GM10266 (cell line): ENCODE results near the gene NRN1L.

Experiments
- DNase-seq: peaks from one replicate; pipeline ENCODE4 v3.0.0; 2012; ENCODE audit errors: extremely low spot score
- TF ChIP-seq, protein P1 (sequence below): IDR thresholded peaks from 2 replicates; pipeline ENCODE4 v1.5.1; 2012; ENCODE audit warnings: mild to moderate bottlenecking, low read depth; ENCODE audit not compliant: control insufficient read depth, insufficient read depth; ENCODE audit errors: missing control alignments

Gene NRN1L

GRCh38 chr16:67853670-67854069, 31.0 kb upstream of the NRN1L start:
- no peak for DNase-seq
- TF ChIP-seq, protein P1, sequence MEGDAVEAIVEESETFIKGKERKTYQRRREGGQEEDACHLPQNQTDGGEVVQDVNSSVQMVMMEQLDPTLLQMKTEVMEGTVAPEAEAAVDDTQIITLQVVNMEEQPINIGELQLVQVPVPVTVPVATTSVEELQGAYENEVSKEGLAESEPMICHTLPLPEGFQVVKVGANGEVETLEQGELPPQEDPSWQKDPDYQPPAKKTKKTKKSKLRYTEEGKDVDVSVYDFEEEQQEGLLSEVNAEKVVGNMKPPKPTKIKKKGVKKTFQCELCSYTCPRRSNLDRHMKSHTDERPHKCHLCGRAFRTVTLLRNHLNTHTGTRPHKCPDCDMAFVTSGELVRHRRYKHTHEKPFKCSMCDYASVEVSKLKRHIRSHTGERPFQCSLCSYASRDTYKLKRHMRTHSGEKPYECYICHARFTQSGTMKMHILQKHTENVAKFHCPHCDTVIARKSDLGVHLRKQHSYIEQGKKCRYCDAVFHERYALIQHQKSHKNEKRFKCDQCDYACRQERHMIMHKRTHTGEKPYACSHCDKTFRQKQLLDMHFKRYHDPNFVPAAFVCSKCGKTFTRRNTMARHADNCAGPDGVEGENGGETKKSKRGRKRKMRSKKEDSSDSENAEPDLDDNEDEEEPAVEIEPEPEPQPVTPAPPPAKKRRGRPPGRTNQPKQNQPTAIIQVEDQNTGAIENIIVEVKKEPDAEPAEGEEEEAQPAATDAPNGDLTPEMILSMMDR, result no peak

DNA sequence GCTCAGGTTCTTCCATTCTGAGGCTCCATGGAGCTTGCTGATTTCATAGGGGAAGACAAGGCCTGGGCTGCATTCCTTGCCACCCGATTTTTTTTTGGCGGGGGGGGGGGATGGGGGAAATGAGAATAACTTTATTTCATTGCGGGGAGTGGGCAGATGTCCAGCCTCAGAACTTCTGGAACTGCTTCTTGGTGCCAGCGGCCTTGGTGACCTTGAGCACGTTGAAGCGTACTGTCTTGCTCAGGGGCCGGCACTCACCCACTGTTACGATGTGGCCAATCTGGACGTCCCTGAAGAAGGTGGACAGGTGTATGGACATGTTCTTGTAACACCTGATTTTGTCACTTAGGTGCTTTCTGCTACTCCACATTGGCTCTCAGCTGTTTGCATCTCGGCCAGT, 28.9 kb upstream of the NRN1L start:
- DNase-seq, result no peak
- TF ChIP-seq, protein P1, result no peak

- no peak for DNase-seq
- TF ChIP-seq, protein P1, result no peak
These were observed 27.6 kb upstream of the NRN1L start for GRCh38 chr16:67856927-67857546.

DNA sequence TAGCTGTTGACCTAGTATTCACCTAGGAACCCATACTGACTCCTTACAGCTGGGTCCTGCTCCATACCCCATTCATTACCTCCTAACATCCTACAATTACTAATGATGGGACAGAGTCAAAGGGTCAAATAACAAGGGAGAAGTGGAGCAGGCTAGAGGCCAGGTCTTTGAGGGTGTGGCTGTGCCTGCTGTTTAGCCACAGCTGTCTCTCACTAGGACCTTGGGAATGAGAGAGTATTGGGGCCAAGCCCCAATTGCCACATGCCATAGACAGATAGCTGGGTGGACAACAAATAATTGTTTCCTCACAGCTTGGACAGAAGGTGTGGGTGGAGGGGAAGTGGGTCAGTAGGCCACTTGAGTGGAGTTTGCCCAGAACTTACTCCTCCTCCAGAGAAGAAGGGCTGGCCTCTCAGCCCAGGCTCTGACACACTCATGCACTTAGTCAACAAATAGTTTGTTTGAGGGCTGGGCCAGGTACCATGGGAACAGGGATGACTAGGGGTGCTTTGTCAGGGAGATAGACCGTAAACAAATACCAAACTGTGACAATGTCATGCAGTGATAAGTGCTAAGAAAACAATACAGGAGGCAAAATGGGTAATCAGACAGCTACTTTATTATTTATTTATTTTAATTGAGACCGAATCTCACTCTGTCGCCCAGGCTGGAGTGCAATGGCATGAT, 27.0 kb upstream of the NRN1L start:
- TF ChIP-seq, protein P1, result no peak
- peak; percentile 12 for DNase-seq

GRCh38 chr16:67858500-67858899, 26.2 kb upstream of the NRN1L start:
- DNase-seq, result no peak
- TF ChIP-seq, protein P1, result no peak

DNA sequence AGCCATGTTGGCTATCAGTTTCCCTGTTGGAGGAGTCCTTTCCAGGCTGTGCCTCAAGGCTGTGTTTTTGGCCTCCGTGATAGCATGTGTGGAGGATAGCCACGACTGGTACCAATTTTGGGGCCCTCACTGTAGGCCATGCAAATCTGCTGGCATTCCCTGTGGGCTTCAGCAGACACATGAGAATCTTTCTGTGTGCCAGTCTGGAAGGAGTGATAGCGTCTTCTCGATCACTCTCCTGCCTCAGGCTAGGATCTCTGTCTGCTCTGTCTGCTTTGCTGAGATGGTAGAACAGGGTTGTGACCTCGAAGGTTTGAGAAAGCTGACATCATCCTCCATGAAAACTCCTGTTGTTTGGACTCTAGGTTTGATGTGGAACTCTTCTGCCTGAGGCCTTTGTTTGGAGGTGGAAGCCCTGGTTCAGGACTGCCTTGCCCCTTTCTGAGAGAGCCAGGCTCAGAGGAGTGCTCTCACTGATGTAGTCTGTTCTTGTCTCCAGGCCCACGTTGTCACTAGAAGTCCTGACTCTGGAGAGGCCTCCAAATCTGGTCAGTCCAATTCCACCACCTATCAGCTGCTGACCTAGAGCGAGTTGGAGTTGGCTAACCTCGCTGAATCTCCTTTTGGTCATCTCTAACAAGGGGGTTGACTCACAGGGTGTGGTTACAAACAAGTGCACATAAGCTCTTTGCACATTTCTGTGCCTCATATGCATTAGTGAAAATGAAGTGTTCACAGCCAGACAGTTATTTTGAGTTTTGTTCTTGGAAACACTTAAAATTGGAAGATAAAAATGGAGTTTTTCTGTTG, 23.9 kb upstream of the NRN1L start:
- TF ChIP-seq, protein P1, result no peak
- DNase-seq, result no peak
